OCI-LY1 (cell line): ENCODE data around the gene IFT81.

ENCODE experiments used
- EZH2 ChIP-seq: fragments of 200-600 bp; sonication (generic), shearing (Covaris generic); IDR thresholded peaks from 2 replicates; pipeline ENCODE4 v1.8.0; 2017; ENCODE audit warnings: borderline replicate concordance, mixed run types, mild to moderate bottlenecking, antibody characterized with exemption, low read length, moderate library complexity, mixed read lengths
- TF ChIP-seq, protein P1 (sequence below): fragments of 200-600 bp; sonication (generic), shearing (Covaris generic); IDR thresholded peaks from 2 replicates; pipeline ENCODE4 v1.5.1; 2017; ENCODE audit warnings: mild to moderate bottlenecking, antibody characterized with exemption, low read length, moderate library complexity, mixed read lengths

DNA sequence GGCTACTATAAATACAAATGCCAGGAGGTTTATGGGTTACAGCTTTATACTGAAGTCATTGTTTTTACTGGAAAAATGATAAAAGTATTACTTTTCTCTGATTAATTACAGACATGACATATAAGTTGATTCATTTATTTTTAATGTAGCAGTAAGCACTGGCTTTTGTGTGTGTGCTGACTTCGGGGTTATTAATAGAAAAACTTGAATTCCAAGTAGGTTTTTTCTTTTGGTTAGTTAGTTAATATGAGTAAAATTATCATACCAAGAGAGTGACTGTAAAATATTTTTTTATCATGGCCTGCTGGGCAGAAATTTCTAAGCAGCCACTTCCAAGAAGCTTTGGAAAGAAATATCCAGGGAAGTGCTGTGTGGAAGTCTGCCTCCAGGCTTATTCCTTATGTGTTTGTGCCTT, 56.4 kb downstream of the IFT81 start:
- TF ChIP-seq, protein P1, sequence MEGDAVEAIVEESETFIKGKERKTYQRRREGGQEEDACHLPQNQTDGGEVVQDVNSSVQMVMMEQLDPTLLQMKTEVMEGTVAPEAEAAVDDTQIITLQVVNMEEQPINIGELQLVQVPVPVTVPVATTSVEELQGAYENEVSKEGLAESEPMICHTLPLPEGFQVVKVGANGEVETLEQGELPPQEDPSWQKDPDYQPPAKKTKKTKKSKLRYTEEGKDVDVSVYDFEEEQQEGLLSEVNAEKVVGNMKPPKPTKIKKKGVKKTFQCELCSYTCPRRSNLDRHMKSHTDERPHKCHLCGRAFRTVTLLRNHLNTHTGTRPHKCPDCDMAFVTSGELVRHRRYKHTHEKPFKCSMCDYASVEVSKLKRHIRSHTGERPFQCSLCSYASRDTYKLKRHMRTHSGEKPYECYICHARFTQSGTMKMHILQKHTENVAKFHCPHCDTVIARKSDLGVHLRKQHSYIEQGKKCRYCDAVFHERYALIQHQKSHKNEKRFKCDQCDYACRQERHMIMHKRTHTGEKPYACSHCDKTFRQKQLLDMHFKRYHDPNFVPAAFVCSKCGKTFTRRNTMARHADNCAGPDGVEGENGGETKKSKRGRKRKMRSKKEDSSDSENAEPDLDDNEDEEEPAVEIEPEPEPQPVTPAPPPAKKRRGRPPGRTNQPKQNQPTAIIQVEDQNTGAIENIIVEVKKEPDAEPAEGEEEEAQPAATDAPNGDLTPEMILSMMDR = no peak
- no peak for TF ChIP-seq EZH2
